D341Med (cell line): ENCODE measurements around the gene GALNT10.

Source experiments
- DNase-seq: peaks from one replicate; pipeline ENCODE4 v3.0.0; 2012; ENCODE audit warnings: low spot score

Gene GALNT10

GRCh38 chr5:154380263-154380662 lies 189.7 kb downstream of the GALNT10 start:
- no peak for DNase-seq

DNA sequence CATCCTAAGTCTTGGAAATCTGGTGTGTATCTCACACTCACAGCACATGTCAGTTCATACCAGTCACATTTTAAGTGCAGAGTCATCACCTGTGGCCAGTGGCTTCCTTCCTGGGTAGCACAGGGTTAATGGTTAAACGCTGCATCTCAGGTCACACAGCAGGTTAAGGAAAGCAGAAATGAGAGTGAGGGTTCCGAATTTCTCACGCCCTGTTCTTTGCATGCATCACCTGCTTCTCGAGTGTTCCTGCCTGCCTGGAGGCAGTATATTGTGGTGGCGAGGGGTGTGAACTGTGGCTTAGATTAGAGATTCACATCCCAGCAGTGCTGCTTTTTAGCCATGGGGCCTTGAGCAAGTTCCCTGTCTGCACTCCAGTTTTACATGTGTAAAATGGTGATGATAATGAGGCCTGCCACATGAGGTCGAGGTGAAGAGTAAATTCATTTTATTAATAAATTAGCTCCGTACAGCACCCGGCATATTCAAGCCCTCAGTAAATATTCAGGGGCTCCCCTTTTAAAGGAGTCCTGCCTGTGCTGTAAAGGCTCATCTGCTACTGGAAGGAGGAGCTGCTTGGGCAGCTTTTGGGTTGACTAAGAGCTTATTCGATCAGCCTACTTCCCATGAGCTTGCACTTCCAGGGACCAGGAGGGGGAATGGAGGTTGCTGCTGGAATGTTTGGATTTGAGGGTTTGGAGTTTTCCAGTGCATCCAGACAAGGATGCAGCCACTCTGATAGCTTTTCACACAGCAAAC lies 194.1 kb downstream of the GALNT10 start:
- no peak for DNase-seq

DNA sequence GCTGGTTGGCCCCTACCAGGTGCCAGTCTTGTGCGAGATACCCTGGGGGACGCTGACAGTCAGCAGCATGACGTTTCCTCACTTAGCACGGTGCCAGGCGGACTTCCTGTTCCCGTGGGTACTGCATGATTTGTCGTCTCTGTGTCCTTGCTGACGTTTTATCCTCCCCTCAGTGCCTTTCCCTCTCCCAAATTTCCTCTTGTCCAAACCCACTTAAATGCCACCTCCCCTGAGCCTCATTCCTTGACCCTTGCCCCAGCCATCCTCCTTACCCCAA lies 194.6 kb downstream of the GALNT10 start:
- DNase-seq = no peak

DNA sequence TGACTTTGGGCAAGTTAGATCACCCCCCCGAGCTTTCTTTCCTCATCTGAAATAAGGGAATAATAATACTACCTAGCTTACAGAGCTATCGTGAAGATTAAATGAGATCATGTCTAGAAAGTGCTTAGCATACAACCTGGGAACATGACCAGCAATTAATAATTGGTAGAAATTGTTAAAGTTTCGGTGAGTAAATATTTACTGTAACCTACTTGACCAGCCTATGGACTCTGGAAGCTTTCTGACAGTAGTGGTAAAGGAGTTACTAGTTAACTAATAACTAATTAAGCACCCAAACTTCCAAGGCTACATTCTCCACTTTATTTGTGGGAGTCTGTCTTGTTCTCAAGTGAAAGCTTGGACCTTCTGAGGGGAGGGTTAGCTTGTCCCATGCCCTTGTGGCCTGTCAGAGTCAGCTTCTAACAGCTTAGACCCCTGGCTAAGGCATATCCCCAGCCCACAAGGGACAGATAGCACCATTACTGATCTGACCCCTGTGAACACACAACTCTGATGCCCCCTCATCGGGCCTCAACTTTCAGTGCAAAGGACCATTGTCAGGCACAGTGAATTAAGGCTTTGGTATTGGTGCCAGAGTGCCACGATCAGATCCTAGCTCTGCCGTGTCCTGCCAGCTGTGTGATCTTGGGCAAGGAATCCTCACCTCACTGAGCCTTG lies 196.6 kb downstream of the GALNT10 start:
- no peak for DNase-seq

- DNase-seq = no peak
These were observed 198.3 kb downstream of the GALNT10 start for GRCh38 chr5:154388842-154389241.

GRCh38 chr5:154390096-154390495 lies 199.6 kb downstream of the GALNT10 start:
- DNase-seq = no peak

DNA sequence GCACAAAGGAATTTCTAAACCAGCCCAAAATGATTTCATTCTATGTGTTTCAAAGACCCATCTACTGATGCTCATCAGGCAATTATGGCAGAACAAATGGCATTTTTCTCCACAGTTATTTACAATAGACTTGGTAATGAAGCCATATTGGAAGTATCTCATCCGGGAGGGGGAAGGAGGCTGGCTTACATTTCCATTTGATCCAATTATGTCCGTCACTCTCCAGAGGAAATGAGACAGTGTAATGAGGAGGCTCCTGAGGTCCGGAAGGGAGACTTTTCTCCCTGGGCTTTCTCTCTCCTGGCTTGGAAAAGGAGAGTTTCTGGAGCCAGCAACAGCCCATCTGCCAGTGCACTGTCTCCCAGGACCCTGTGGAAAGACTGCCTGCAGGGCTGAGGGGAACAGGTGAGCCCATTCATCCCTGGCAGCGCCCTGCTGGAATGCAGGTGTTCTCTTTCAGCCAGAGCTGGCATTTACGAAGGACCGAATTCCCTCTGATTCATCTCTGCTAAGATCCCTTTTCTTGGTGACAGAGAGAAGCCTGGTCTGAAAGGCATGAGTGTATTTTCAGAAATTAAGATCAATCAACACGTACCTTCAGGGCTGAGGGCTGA lies 200.3 kb downstream of the GALNT10 start:
- no peak for DNase-seq

- no peak for DNase-seq
These were observed 201.3 kb downstream of the GALNT10 start for GRCh38 chr5:154391788-154392187.

GRCh38 chr5:154393850-154394249 lies 203.3 kb downstream of the GALNT10 start:
- DNase-seq = no peak

DNA sequence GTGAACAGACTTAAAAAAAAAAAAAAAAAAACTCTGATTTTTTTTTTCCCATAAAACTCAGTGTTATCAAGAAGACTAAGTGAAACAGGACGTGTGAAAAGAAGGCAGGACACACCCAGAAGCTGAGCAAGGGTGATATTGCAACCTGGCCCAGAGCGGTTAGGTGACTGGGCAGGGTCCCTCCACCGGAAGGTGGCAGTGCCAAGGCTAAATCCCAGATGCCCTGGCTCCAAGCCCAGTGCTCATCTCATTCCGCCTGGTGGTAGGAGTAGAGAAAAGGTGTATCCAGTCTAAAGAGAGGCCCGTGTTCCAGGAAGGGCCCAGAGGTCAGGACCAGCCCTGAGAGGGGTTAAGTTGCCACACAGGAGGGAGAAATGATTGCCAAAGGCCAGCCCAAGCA lies 203.8 kb downstream of the GALNT10 start:
- DNase-seq = no peak

- no peak for DNase-seq
These were observed 205.0 kb downstream of the GALNT10 start for GRCh38 chr5:154395407-154396106.

- DNase-seq = no peak
These were observed 205.6 kb downstream of the GALNT10 start for GRCh38 chr5:154396128-154396527.

DNA sequence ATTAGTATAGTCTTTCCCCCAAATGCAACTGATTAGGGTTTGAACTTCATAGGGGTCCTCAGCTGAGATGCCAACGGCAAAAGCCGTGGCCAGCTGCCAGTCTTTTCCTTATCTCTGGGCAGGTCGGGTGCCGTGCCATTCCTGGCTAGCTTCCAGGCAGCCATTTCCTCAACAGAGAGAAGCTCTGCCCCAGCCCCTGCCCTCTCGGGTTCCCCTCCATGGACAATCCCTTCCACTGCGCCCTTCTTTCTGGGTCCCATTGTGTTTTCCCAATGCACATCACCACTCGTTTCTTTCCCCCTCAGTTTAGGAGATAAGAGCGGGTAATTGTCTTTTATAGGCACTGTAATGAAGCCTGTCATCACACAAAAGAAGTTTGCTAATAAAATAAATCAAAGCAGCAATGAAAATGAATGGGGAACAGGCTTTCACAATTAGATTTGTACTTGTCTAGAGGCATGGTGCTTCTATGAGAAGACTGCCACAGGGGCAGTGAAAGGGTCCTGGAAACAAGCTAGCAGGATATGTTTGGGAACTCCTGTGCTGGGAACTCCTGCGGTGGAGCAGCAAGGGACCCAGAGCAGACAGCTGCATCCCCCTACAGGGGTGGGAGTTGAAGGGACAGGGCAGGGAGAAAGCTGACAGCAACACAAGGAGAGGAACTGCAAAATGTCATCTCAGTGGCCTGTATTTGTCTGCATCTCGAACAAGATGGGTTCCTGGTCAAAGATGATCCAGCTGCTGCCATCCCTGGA lies 207.3 kb downstream of the GALNT10 start:
- no peak for DNase-seq

- no peak for DNase-seq
These were observed 210.1 kb downstream of the GALNT10 start for GRCh38 chr5:154400678-154401077.

DNA sequence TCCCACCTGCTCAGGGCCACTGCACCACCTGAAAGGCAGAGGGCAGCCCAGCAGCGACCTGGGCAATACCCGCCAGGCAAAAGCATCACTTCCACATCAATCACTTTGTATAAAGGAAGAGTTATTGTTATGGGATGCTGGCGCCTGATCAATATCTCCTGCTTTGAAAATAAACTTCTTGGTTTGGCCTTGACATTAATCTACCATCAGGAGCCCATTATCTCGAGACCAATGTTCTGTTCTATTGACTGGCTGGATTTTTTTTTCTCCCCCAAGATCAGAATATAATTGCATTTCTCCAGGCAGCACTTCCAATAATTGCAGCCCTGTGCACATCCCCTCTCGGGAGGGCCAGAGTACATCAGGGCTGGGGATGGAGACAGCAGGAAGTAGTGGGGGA lies 210.8 kb downstream of the GALNT10 start:
- no peak for DNase-seq

GRCh38 chr5:154401931-154402330 lies 211.4 kb downstream of the GALNT10 start:
- DNase-seq = no peak

DNA sequence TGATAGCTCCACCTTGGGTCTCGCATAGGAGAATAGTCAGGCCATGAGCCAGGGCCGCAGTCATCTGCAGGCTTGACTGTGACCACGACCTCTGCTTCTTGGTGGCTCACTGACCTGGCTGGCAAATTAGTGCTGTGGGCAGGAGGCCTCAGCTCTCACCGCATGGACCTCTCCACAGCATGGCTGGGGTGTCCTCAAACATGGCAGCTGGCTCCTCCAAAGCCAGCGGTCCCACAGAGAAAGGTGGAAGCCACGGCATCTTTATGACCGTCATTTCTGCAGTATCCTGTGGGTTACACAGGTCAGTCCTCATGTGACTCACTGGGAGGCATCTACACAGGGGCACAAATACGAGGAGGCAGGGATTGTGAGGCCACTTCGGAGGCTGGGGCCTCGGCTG lies 212.1 kb downstream of the GALNT10 start:
- DNase-seq = no peak

GRCh38 chr5:154403234-154403633 lies 212.7 kb downstream of the GALNT10 start:
- no peak for DNase-seq

- no peak for DNase-seq
These were observed 213.3 kb downstream of the GALNT10 start for GRCh38 chr5:154403776-154404387.

DNA sequence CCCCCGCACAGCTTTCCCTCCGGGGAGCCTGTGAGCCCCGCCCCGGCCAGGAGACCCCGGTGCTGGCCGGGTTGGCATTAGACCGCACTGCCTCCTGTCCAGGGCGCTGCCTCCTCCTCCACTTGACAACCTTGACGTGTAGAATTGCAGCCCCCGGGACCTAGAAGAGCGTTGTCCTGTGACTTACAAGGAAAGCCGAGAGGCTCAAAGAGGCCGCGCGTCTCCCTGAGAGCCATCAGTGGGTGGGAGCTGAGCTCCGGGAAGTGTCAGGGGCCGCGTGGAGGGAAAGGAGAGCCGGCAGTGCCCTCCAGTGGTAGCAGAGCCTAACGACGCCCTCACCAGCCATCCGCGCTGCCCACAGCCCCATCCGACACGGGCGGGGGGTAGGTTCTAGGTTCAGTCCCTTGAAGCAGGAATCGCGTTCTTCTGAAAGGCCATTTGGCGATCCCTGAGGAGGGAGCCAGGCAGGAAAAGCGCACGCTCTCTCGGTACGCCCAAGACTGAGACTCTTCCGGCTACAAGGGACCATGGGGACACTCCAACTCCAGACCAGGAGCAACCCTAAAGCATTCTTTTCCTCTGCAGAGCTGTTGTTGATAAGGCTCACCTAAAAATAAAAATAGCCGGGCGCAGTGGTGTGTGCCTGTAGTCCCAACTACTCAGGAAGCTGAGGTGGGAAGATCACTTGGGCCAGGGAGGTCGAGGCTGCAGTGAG lies 214.7 kb downstream of the GALNT10 start:
- DNase-seq = peak; percentile 94

DNA sequence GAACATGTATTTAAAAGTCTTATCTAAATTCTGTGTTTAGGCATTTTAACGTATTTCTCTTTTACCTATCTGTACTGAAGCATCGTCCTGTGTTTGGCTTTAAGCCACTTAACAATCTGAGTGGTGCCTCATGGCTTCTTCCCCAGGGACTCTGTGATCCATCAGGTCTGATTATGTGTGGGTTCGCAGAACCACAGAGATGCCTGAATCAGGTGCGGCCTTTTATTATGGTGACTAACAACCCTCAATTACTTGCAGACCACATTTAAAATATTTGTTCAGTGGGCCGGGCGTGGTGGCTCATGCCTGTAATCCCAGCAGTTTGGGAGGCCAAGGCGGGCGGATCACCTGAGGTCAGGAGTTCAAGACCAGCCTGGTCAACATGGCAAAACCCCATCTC lies 215.7 kb downstream of the GALNT10 start:
- no peak for DNase-seq
